ENCODE results near the gene ANGPTL3.

ANGPTL3 gene

GRCh38 chr1:62625415-62625814, 28.1 kb downstream of the ANGPTL3 start:
- DNase-seq (ENCODE audit: low read depth in 2 of 2, low spot score in 1 of 2), result no peak

GRCh38 chr1:62628506-62628905, 31.2 kb downstream of the ANGPTL3 start:
- DNase-seq (ENCODE audit: low read depth in 2 of 2, low spot score in 1 of 2), result no peak

GRCh38 chr1:62637392-62638105, 40.2 kb downstream of the ANGPTL3 start:
- DNase-seq (ENCODE audit: low read depth in 2 of 2, low spot score in 1 of 2), result no peak

GRCh38 chr1:62643283-62643682, 46.0 kb downstream of the ANGPTL3 start:
- no peak for DNase-seq (ENCODE audit: low read depth in 2 of 2, low spot score in 1 of 2)

GRCh38 chr1:62652387-62652786, 55.1 kb downstream of the ANGPTL3 start:
- no peak for DNase-seq (ENCODE audit: low read depth in 2 of 2, low spot score in 1 of 2)

- no peak for DNase-seq (ENCODE audit: low read depth in 2 of 2, low spot score in 1 of 2)
Measured at GRCh38 chr1:62654744-62655143, 57.4 kb downstream of the ANGPTL3 start.
